ENCODE results near the gene GABPB2. TPM values are rescaled to one million over a fixed set of nuclear protein-coding genes. Genes with fewer than 3 reads are reported as not detected.
A peak's percentile ranks its signal among the peaks of the same experiment; 100 is the strongest.

The GABPB2 gene
- total and polyA plus RNA-seq, 2 experiments from 2014 or later: 0.98 to 12.9 TPM

- H3K27me3 ChIP-seq: no peaks in the 10 kb centered on the region
- TF ChIP-seq EZH2 (IDR thresholded peaks at IDR 0.05; ENCODE audit: borderline replicate concordance) (no peak), EZH2phosphoT487 (IDR thresholded peaks at IDR 0.05; ENCODE audit: low read depth, severe bottlenecking, unreplicated experiment) (no peak), CTCF (IDR thresholded peaks at IDR 0.05; ENCODE audit: poor library complexity) (no peak)
- H3K27ac ChIP-seq: no peak overlapping the region
- WGBS (ENCODE audit: low lambda C conversion rate, missing lambda C conversion rate): 85% methylated on average over 3 of the region's 3 CpGs
- no peaks in the 10 kb centered on the region for H3K4me1 ChIP-seq (ENCODE audit: insufficient read depth)
- H3K36me3 ChIP-seq (replicated peaks; ENCODE audit: insufficient read depth, low read depth): no peaks in the 10 kb centered on the region
- no peaks in the 10 kb centered on the region for H3K79me2 ChIP-seq
- no peak overlapping the region for H3K4me3 ChIP-seq
- no peak for DNase-seq (ENCODE audit: low spot score)
- H3K9me2 ChIP-seq (replicated peaks; ENCODE audit: insufficient read depth): no peaks in the 10 kb centered on the region
- no peaks in the 10 kb centered on the region for H4K20me1 ChIP-seq (ENCODE audit: insufficient read depth, poor library complexity, severe bottlenecking)
- no peak overlapping the region for H3K4me2 ChIP-seq
- H3K9me3 ChIP-seq (ENCODE audit: low read depth): no peaks in the 10 kb centered on the region
- H2AFZ ChIP-seq: no peak overlapping the region
Measured at GRCh38 chr1:151039521-151039920, 31.0 kb upstream of the GABPB2 start.

- WGBS (ENCODE audit: low lambda C conversion rate, missing lambda C conversion rate): 100% methylated on average over 1 of the region's 1 CpG
- Histone ChIP-seq H3K4me3 (no peak overlapping the region), H4K20me1 (ENCODE audit: insufficient read depth, poor library complexity, severe bottlenecking) (no peaks in the 10 kb centered on the region), H3K4me2 (no peak overlapping the region), H3K9me3 (ENCODE audit: low read depth) (no peaks in the 10 kb centered on the region), H3K4me1 (ENCODE audit: insufficient read depth) (no peaks in the 10 kb centered on the region), H3K9me2 (replicated peaks; ENCODE audit: insufficient read depth) (no peaks in the 10 kb centered on the region), H2AFZ (no peak overlapping the region), H3K27ac (no peak overlapping the region), H3K36me3 (replicated peaks; ENCODE audit: insufficient read depth, low read depth) (no peaks in the 10 kb centered on the region), H3K79me2 (no peaks in the 10 kb centered on the region), H3K27me3 (no peaks in the 10 kb centered on the region)
- DNase-seq (ENCODE audit: low spot score): no peak
- no peak for TF ChIP-seq EZH2 (IDR thresholded peaks at IDR 0.05; ENCODE audit: borderline replicate concordance)
- TF ChIP-seq EZH2phosphoT487 (IDR thresholded peaks at IDR 0.05; ENCODE audit: low read depth, severe bottlenecking, unreplicated experiment): no peak
- TF ChIP-seq CTCF (IDR thresholded peaks at IDR 0.05; ENCODE audit: poor library complexity): no peak
Measured at GRCh38 chr1:151043163-151043562, 27.4 kb upstream of the GABPB2 start.

- peak; percentile 86 for DNase-seq (ENCODE audit: low spot score)
- peaks cover 8% of the 10 kb centered on the region for H3K79me2 ChIP-seq
- no peaks in the 10 kb centered on the region for H3K9me3 ChIP-seq (ENCODE audit: low read depth)
- no peaks in the 10 kb centered on the region for H3K36me3 ChIP-seq (replicated peaks; ENCODE audit: insufficient read depth, low read depth)
- H4K20me1 ChIP-seq (ENCODE audit: insufficient read depth, poor library complexity, severe bottlenecking): no peaks in the 10 kb centered on the region
- H3K27ac ChIP-seq: peak within 1 kb of the TSS; percentile 95
- peak within 1 kb of the TSS; percentile 81 for H3K4me3 ChIP-seq
- H3K4me1 ChIP-seq (ENCODE audit: insufficient read depth): peaks cover 6% of the 10 kb centered on the region
- H3K9me2 ChIP-seq (replicated peaks; ENCODE audit: insufficient read depth): no peaks in the 10 kb centered on the region
- H3K27me3 ChIP-seq: no peaks in the 10 kb centered on the region
- WGBS (ENCODE audit: low lambda C conversion rate, missing lambda C conversion rate): under 1% methylated on average over 27 of the region's 29 CpGs
- H2AFZ ChIP-seq: peak within 1 kb of the TSS; percentile 94
- TF ChIP-seq CTCF (IDR thresholded peaks at IDR 0.05; ENCODE audit: poor library complexity) (no peak), EZH2 (IDR thresholded peaks at IDR 0.05; ENCODE audit: borderline replicate concordance) (no peak), EZH2phosphoT487 (IDR thresholded peaks at IDR 0.05; ENCODE audit: low read depth, severe bottlenecking, unreplicated experiment) (no peak)
- peak within 1 kb of the TSS; percentile 97 for H3K4me2 ChIP-seq
Measured at GRCh38 chr1:151047591-151047924, 23.0 kb upstream of the GABPB2 start, which contains the start of gene C1orf56. TSS of gene C1orf56 (plus strand) at chr1:151047751. CDS start at chr1:151047848, 97 bp downstream.

All from hepatocyte (in vitro differentiated cells).